C4-2B (cell line): ENCODE data around the gene MAN1A2.

Experiments
- H3K27ac ChIP-seq: fragments of 450-650 bp; 2 replicates; pipeline ENCODE4 v1.5.1; 2017
- CTCF ChIP-seq: fragments of 450-650 bp; conservative IDR thresholded peaks from 2 replicates; pipeline ENCODE4 v1.5.1; 2017; ENCODE audit warnings: mild to moderate bottlenecking
- ZFX ChIP-seq: fragments of 450-650 bp; IDR thresholded peaks from 2 replicates; pipeline ENCODE4 v1.6.1; 2017

Gene MAN1A2

GRCh38 chr1:117365350-117366176 lies 1.7 kb upstream of the MAN1A2 start:
- H3K27ac ChIP-seq: peak overlapping the region; percentile 96
- no peak for TF ChIP-seq ZFX
- no peak for TF ChIP-seq CTCF

GRCh38 chr1:117366177-117367045 lies 838 bp upstream of the MAN1A2 start:
- peak overlapping the region; percentile 96 for H3K27ac ChIP-seq
- no peak for TF ChIP-seq ZFX
- no peak; the same call in 1 of the 2 replicates for TF ChIP-seq CTCF

- TF ChIP-seq ZFX: no peak
- no peak for TF ChIP-seq CTCF
- H3K27ac ChIP-seq: peak overlapping the region; percentile 96
Observed at GRCh38 chr1:117368116-117369108, 1.2 kb downstream of the MAN1A2 start.

DNA sequence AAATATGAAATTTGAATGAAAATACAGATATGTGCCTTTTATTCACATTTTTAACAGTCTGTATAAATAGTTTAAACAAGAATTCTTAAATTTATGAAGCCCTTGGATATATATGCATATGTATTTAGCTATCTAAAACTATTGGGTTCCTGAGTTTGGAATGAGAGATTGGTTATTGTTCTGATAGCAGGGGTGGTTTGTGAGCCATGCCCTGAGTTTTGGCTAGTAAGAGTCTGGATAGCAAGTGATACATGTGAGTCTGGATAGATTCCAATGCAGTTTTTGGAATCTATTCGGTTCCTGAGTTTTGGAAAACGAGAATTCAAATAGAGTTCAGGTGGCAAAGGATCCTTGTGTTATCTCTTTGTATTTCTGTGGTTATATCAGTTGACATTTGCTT lies 2.8 kb downstream of the MAN1A2 start:
- TF ChIP-seq CTCF (no peak), ZFX (no peak)
- H3K27ac ChIP-seq: no peak overlapping the region

DNA sequence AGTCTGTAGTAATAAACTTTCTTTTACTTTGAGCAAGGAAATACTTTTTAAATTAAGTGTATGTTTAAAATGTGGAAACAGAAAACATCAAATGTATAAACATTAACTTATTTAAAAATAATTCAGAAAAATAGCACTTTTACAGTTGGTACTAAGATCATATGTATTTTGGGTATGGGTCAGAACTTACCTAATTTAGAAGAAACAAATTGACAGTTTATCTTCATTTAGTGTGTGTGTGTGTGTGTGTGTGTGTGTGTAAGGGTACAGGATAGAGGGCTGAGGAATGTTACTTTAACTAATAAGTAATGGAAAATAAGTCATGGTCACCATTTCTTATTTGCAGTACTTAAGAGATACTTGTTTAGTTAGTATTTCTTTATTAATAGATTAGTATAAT lies 3.3 kb downstream of the MAN1A2 start:
- TF ChIP-seq CTCF: no peak
- TF ChIP-seq ZFX: no peak

DNA sequence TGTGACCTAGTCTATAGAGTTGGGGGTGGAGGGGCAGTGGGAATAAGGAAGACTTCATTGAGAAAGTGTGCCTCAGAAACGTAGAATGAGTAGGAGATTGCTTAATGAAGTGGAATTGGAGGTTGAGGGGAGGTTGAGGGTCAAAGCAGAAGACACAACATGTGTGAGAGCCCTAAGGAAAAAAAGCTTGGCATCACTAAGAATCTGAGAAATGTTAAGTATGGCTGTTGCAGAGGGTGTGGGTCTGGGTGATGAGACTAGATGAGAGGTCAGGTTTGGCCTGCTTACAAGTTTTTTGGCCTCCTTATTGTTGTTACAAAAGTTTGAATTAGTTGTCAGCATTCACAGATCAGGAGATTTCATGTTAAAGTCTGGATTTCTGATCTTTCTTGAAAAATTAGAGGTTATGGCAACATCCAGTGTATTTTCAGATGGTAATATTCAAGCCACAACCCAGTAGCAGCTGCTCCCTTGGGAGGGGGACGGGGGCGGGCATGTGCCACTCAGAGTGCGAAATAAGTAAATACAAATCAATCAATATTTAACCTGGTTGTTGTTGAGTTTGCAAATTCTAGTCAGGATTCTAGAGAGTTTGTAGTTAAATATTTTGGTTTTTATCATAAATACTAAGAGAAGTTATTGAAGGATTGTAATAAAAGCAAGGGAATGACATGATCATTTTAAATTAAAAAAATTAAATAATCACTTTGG lies 4.3 kb downstream of the MAN1A2 start:
- H3K27ac ChIP-seq: no peak overlapping the region
- no peak for TF ChIP-seq CTCF

More for the DNA sequence above, 3.3 kb downstream of the MAN1A2 start:
- H3K27ac ChIP-seq: no peak overlapping the region
